GM23338 (cell line): ENCODE data around the gene CDC34. TPM values are rescaled to one million over a fixed set of nuclear protein-coding genes. Genes with fewer than 3 reads are reported as not detected.
A peak's percentile ranks its signal among the peaks of the same experiment; 100 is the strongest.

Source experiments
- ATAC-seq: fragments of 200-7000 bp; cut with Tn5 transposase; 3 replicates; pipeline ENCODE4 v1.9.1; 2020
- DNase-seq: peaks from one replicate; pipeline ENCODE4 v3.0.0-alpha.2; 2015; ENCODE audit warnings: low spot score
- H2AFZ ChIP-seq: fragments of 200-600 bp; sonication (generic); 2 replicates; pipeline ENCODE4 v1.8.0; 2016; ENCODE audit warnings: antibody characterized with exemption, mild to moderate bottlenecking, moderate library complexity
- H3F3A ChIP-seq: fragments of 200-600 bp; sonication (generic); replicated peaks from 2 replicates; pipeline ENCODE4 v1.8.0; 2017; ENCODE audit warnings: antibody characterized with exemption, mixed run types, low read depth
- H3K27ac ChIP-seq: fragments of 200-600 bp; sonication (generic); 2 replicates; pipeline ENCODE4 v1.6.1; 2016; ENCODE audit warnings: low read depth
- H3K27me3 ChIP-seq: fragments of 200-600 bp; sonication (generic); 2 replicates; pipeline ENCODE4 v1.8.0; 2016; ENCODE audit warnings: mild to moderate bottlenecking, mixed run types, moderate library complexity; ENCODE audit not compliant: insufficient read depth
- H3K36me3 ChIP-seq: fragments of 200-600 bp; sonication (generic); 2 replicates; pipeline ENCODE4 v1.8.0; 2016; ENCODE audit warnings: mild to moderate bottlenecking; ENCODE audit not compliant: insufficient read depth
- H3K4me1 ChIP-seq: fragments of 200-600 bp; sonication (generic); 2 replicates; pipeline ENCODE4 v1.8.0; 2016; ENCODE audit warnings: mild to moderate bottlenecking, moderate library complexity; ENCODE audit not compliant: insufficient read depth
- H3K4me2 ChIP-seq: fragments of 200-600 bp; sonication (generic); 2 replicates; pipeline ENCODE4 v1.7.1; 2017; ENCODE audit warnings: mixed run types
- H3K4me3 ChIP-seq: fragments of 200-600 bp; sonication (generic); 2 replicates; pipeline ENCODE4 v1.6.1; 2016; ENCODE audit warnings: mixed run types
- H3K79me2 ChIP-seq: fragments of 200-600 bp; sonication (generic); replicated peaks from 2 replicates; pipeline ENCODE4 v1.8.0; 2017; ENCODE audit warnings: mild to moderate bottlenecking; ENCODE audit not compliant: insufficient read depth
- H3K9me2 ChIP-seq: fragments of 200-600 bp; sonication (generic); 2 replicates; pipeline ENCODE4 v1.8.0; 2017; ENCODE audit not compliant: insufficient read depth
- H4K20me1 ChIP-seq: fragments of 200-600 bp; sonication (generic); replicated peaks from 2 replicates; pipeline ENCODE4 v1.8.0; 2017; ENCODE audit warnings: mild to moderate bottlenecking; ENCODE audit not compliant: insufficient read depth
- H3K27ac Mint-ChIP-seq: 2 replicates; pipeline ENCODE4 v1.8.0; 2020; ENCODE audit warnings: inconsistent platforms, mild to moderate bottlenecking, moderate library complexity, mixed read lengths
- H3K27me3 Mint-ChIP-seq: 3 replicates; pipeline ENCODE4 v1.8.0; 2022; ENCODE audit warnings: low read depth, mild to moderate bottlenecking, moderate library complexity, mixed read lengths, inconsistent platforms; ENCODE audit not compliant: insufficient read depth, poor library complexity
- H3K36me3 Mint-ChIP-seq: 3 replicates; pipeline ENCODE4 v1.8.0; 2021; ENCODE audit warnings: low read depth, mild to moderate bottlenecking, inconsistent platforms, moderate library complexity, mixed read lengths
- H3K4me1 Mint-ChIP-seq: 3 replicates; pipeline ENCODE4 v1.8.0; 2020; ENCODE audit warnings: mild to moderate bottlenecking, inconsistent platforms, mixed read lengths
- H3K4me3 Mint-ChIP-seq: 3 replicates; pipeline ENCODE4 v1.8.0; 2021; ENCODE audit warnings: moderate library complexity, mild to moderate bottlenecking, inconsistent platforms, mixed read lengths
- H3K9me3 Mint-ChIP-seq: 3 replicates; pipeline ENCODE4 v1.8.0; 2020; ENCODE audit warnings: moderate library complexity, mild to moderate bottlenecking, inconsistent platforms, mixed read lengths
- CREB1 ChIP-seq: fragments of 250-450 bp; sonication (Bioruptor Pico); IDR thresholded peaks from 2 replicates; pipeline ENCODE4 v1.5.0; 2020; ENCODE audit warnings: low read depth, mild to moderate bottlenecking, moderate library complexity
- CTCF ChIP-seq, 2 experiments: fragments of 200-600 bp in 1 of 2; sonication (generic) in 1 of 2; conservative IDR thresholded peaks; 2 replicates each; pipeline versions ENCODE4 v1.5.1 to v1.6.1; 2016 to 2017; ENCODE audit warnings: antibody characterized with exemption in 2 of 2, low read depth in 2 of 2, mild to moderate bottlenecking in 2 of 2, moderate library complexity in 1 of 2
- ETS1 ChIP-seq: IDR thresholded peaks from 2 replicates; pipeline ENCODE4 v1.6.1; 2016; ENCODE audit warnings: antibody characterized with exemption
- EZH2 ChIP-seq: fragments of 200-600 bp; sonication (generic); IDR thresholded peaks from one replicate; pipeline ENCODE4 v1.8.0; 2017; ENCODE audit warnings: antibody characterized with exemption, mild to moderate bottlenecking, low read depth; ENCODE audit not compliant: unreplicated experiment
- EZH2phosphoT487 ChIP-seq: fragments of 200-600 bp; sonication (generic); IDR thresholded peaks from one replicate; pipeline ENCODE4 v1.8.1; 2018; ENCODE audit warnings: antibody characterized with exemption; ENCODE audit not compliant: unreplicated experiment
- JUNB ChIP-seq: IDR thresholded peaks from one replicate; pipeline ENCODE4 v1.6.1; 2016; ENCODE audit warnings: antibody characterized with exemption; ENCODE audit not compliant: unreplicated experiment
- NANOG ChIP-seq: IDR thresholded peaks from 2 replicates; pipeline ENCODE4 v1.6.1; 2016; ENCODE audit warnings: antibody characterized with exemption, borderline replicate concordance
- POLR2AphosphoS5 ChIP-seq: IDR thresholded peaks from 2 replicates; pipeline ENCODE4 v1.6.1; 2016; ENCODE audit warnings: antibody characterized with exemption, low read depth
- REST ChIP-seq: IDR thresholded peaks from one replicate; pipeline ENCODE4 v1.6.1; 2018; ENCODE audit warnings: antibody characterized with exemption; ENCODE audit not compliant: unreplicated experiment
- STAT1 ChIP-seq: IDR thresholded peaks from one replicate; pipeline ENCODE4 v1.6.1; 2016; ENCODE audit warnings: antibody characterized with exemption; ENCODE audit not compliant: unreplicated experiment
- ZNF114 ChIP-seq: fragments of 250-450 bp; sonication (Bioruptor Pico); IDR thresholded peaks from 2 replicates; pipeline ENCODE4 v1.5.0; 2020; ENCODE audit warnings: mild to moderate bottlenecking, moderate library complexity
- ZNF331 ChIP-seq: fragments of 250-450 bp; sonication (Bioruptor Pico); IDR thresholded peaks from 2 replicates; pipeline ENCODE4 v1.5.0; 2020; ENCODE audit warnings: low read depth, mild to moderate bottlenecking, moderate library complexity
- polyA plus RNA-seq: library from polyadenylated mRNA; unstranded; fragments of >200 nt; fragmentation: Nextera tagmentation; extraction: Ambion mirVana; gene quantifications from 2 replicates; pipeline ENCODE4 v1.2.1, GENCODE V29; 2016
- total RNA-seq: library from RNA; depleted of rRNA; stranded (reverse); fragments of >200 nt; shearing (Covaris generic); gene quantifications from 2 replicates; pipeline ENCODE4 v1.2.3, GENCODE V29; 2014
- TF ChIP-seq, protein P1 (sequence below): fragments of 250-450 bp; sonication (Bioruptor Pico); IDR thresholded peaks from 2 replicates; pipeline ENCODE4 v1.5.0; 2020; ENCODE audit warnings: mild to moderate bottlenecking, moderate library complexity

The CDC34 gene
- total and polyA plus RNA-seq, 2 experiments from 2014 or later, result 114 to 148 TPM

- Mint-ChIP-seq H3K4me1 (peaks cover 8% of the 10 kb centered on the region), H3K36me3 (peaks cover 2% of the 10 kb centered on the region; the same call in 2 of the 3 replicates), H3K4me3 (peak overlapping the region; percentile 63; the same call in 2 of the 3 replicates), H3K9me3 (peaks cover 12% of the 10 kb centered on the region), H3K27ac (no peak overlapping the region), H3K27me3 (peaks cover 41% of the 10 kb centered on the region)
- Histone ChIP-seq H3K4me2 (peak overlapping the region; percentile 81), H3F3A (peaks cover 3% of the 10 kb centered on the region; the same call in 1 of the 2 replicates), H3K79me2 (no peaks in the 10 kb centered on the region), H3K27ac (no peak overlapping the region), H3K27me3 (peaks cover 42% of the 10 kb centered on the region), H3K36me3 (no peaks in the 10 kb centered on the region), H2AFZ (no peak overlapping the region), H3K4me3 (peak overlapping the region; percentile 64), H3K9me2 (no peaks in the 10 kb centered on the region), H4K20me1 (no peaks in the 10 kb centered on the region), H3K4me1 (no peaks in the 10 kb centered on the region)
- DNase-seq (peak; percentile 50), ATAC-seq (no peak)
- no peak for TF ChIP-seq POLR2AphosphoS5
- TF ChIP-seq, protein P1, sequence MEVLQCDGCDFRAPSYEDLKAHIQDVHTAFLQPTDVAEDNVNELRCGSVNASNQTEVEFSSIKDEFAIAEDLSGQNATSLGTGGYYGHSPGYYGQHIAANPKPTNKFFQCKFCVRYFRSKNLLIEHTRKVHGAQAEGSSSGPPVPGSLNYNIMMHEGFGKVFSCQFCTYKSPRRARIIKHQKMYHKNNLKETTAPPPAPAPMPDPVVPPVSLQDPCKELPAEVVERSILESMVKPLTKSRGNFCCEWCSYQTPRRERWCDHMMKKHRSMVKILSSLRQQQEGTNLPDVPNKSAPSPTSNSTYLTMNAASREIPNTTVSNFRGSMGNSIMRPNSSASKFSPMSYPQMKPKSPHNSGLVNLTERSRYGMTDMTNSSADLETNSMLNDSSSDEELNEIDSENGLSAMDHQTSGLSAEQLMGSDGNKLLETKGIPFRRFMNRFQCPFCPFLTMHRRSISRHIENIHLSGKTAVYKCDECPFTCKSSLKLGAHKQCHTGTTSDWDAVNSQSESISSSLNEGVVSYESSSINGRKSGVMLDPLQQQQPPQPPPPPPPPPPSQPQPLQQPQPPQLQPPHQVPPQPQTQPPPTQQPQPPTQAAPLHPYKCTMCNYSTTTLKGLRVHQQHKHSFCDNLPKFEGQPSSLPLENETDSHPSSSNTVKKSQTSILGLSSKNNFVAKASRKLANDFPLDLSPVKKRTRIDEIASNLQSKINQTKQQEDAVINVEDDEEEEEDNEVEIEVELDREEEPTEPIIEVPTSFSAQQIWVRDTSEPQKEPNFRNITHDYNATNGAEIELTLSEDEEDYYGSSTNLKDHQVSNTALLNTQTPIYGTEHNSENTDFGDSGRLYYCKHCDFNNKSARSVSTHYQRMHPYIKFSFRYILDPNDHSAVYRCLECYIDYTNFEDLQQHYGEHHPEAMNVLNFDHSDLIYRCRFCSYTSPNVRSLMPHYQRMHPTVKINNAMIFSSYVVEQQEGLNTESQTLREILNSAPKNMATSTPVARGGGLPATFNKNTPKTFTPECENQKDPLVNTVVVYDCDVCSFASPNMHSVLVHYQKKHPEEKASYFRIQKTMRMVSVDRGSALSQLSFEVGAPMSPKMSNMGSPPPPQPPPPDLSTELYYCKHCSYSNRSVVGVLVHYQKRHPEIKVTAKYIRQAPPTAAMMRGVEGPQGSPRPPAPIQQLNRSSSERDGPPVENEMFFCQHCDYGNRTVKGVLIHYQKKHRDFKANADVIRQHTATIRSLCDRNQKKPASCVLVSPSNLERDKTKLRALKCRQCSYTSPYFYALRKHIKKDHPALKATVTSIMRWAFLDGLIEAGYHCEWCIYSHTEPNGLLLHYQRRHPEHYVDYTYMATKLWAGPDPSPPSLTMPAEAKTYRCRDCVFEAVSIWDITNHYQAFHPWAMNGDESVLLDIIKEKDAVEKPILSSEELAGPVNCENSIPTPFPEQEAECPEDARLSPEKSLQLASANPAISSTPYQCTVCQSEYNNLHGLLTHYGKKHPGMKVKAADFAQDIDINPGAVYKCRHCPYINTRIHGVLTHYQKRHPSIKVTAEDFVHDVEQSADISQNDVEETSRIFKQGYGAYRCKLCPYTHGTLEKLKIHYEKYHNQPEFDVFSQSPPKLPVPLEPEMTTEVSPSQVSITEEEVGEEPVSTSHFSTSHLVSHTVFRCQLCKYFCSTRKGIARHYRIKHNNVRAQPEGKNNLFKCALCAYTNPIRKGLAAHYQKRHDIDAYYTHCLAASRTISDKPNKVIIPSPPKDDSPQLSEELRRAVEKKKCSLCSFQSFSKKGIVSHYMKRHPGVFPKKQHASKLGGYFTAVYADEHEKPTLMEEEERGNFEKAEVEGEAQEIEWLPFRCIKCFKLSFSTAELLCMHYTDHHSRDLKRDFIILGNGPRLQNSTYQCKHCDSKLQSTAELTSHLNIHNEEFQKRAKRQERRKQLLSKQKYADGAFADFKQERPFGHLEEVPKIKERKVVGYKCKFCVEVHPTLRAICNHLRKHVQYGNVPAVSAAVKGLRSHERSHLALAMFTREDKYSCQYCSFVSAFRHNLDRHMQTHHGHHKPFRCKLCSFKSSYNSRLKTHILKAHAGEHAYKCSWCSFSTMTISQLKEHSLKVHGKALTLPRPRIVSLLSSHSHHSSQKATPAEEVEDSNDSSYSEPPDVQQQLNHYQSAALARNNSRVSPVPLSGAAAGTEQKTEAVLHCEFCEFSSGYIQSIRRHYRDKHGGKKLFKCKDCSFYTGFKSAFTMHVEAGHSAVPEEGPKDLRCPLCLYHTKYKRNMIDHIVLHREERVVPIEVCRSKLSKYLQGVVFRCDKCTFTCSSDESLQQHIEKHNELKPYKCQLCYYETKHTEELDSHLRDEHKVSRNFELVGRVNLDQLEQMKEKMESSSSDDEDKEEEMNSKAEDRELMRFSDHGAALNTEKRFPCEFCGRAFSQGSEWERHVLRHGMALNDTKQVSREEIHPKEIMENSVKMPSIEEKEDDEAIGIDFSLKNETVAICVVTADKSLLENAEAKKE (CRISPR knock-in tag), result no peak
- no peak for TF ChIP-seq ZNF114 (CRISPR knock-in tag)
- TF ChIP-seq ETS1, result no peak
- TF ChIP-seq JUNB, result no peak
- TF ChIP-seq ZNF331, result no peak
- TF ChIP-seq NANOG, result no peak
- no peak for TF ChIP-seq CTCF (conservative IDR thresholded peaks at IDR 0.05; ENCODE audit: low read depth in 2 of 2)
- no peak for TF ChIP-seq EZH2
- TF ChIP-seq CREB1 (CRISPR knock-in tag), result no peak
- TF ChIP-seq REST, result no peak
- TF ChIP-seq EZH2phosphoT487, result no peak
- TF ChIP-seq STAT1, result no peak
These were observed 34.6 kb upstream of the CDC34 start for GRCh38 chr19:496986-497385.
